GM21528 (cell line): ENCODE results near the gene TMEM243.

Experiments used
- ATAC-seq: cut with Tn5 transposase; IDR thresholded peaks from one replicate; pipeline ENCODE4 v1.9.1; 2021; ENCODE audit warnings: mild to moderate bottlenecking, moderate library complexity; ENCODE audit not compliant: unreplicated experiment, low FRiP score

TMEM243 gene

DNA sequence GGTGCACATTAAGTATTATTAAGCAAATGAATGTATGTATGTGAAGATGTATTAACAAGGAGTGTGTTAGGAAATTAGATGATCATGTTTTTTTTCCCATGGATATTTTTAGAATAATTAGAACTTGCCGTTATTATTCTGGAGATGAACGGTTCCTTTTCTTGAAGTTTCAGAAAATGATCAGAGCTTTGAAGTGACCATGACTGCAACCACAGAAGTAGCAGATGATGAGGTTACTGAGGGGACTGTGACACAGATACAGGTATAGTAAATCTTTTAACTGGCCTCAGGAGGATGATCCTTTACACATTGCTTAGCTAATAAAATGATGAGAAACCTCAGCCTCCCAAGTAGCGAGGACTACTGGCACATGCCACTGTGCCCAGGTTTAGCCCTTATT, 48.7 kb downstream of the TMEM243 start:
- no peak for ATAC-seq

DNA sequence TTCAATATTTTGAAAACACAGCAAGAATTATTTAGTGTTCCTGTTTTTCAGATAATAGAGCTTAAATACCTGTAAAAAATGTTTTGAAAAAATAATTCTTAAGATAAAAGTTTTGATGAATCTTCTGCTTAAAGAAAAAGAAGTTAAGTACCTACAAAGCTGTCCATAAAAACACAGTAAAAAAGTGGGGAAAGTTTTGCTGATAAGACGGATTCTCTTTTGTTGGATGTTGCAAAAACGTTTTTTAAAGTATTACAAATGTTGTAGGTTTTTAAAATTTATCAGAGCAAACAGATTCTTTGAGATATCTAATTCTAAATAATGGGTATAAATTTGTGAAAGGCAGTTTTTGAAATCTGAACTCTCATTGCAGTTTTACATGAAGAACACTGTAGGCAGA, 55.1 kb downstream of the TMEM243 start:
- no peak for ATAC-seq

DNA sequence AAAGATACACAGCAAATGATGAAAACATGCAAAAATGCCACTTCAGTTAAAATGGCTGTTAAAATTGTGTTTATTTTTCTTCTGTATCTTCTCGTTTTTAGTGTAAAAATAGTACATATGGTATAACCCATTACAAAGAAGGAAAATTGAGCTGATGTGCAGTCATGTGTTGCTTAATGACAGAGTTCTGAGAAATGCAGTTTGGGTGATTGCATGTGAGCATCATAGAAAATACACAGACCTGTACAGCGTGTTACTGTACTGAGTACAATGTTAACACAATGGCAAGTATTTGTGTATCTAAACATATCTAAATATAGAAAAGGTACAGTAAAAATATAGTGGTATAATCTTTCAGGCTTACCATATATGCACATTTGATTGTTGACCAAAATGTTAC, 60.0 kb downstream of the TMEM243 start:
- ATAC-seq: no peak

DNA sequence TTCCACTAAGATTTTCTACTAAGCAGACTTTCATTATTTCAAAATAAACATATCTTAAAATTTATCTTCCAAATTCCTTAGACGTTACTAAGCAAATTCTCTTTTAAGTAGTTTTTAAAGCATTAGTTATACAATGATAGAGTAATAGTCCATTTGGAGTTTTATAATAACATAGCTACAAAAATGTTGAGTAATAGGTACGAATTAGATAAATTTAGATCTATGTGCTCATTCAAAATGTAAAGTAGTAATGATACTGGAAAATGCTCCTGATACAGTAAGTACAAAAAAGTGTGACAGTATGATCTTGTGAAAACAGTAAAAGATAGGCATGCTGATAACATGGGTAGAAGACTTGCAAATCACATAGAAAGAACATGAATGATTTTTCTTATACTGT, 62.8 kb downstream of the TMEM243 start:
- ATAC-seq: no peak

- ATAC-seq: no peak
These were observed 63.7 kb downstream of the TMEM243 start for GRCh38 chr7:87155788-87156187.

- ATAC-seq: no peak
These were observed 65.0 kb downstream of the TMEM243 start for GRCh38 chr7:87154569-87154968.

- no peak for ATAC-seq
These were observed 65.4 kb downstream of the TMEM243 start for GRCh38 chr7:87154166-87154565.

DNA sequence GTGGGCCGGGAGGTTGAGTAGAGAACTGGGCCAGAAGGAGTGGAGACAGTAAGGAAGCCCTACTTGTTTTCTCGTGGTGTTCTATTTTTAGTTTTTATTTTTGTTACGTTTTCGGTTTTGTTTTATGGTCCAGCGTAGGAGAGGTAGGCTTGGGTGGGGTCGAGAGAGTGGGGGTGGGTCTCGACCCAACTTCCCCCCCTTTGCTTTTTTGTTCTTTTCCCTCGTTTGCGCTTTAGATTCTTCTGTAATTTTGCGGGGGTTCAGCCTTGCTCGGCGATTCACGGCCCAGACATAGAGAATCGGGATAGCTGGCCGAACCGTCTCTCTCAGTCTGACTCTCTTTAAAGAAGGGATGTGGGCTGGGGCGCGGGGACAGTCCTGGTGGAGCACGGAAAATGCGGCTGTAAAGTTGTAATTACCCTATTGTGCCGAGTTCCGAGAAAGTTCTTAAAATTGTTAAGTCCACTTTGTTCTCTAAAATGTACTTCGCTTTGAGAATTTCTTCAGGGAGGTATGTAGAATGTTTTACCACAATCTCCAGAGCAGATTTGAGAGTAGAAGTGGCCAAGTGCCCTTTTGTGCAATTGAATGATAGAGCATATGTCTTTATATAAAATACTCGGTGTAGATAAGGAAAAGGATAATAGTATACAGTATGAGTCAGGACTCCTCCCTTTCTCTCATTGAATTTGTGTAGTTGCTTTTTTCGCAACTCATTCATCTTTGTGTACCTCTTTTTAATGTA, 66.5 kb downstream of the TMEM243 start:
- peak; percentile 19 for ATAC-seq

- ATAC-seq: peak; percentile 80
These were observed 67.2 kb downstream of the TMEM243 start, which contains the start of gene DMTF1 for GRCh38 chr7:87152112-87152896. Gene DMTF1 (plus strand): TSS chr7:87152453. CDS start chr7:87164942, 12,489 bp downstream.

GRCh38 chr7:87151729-87152111, 67.8 kb downstream of the TMEM243 start:
- ATAC-seq: peak; percentile 36

DNA sequence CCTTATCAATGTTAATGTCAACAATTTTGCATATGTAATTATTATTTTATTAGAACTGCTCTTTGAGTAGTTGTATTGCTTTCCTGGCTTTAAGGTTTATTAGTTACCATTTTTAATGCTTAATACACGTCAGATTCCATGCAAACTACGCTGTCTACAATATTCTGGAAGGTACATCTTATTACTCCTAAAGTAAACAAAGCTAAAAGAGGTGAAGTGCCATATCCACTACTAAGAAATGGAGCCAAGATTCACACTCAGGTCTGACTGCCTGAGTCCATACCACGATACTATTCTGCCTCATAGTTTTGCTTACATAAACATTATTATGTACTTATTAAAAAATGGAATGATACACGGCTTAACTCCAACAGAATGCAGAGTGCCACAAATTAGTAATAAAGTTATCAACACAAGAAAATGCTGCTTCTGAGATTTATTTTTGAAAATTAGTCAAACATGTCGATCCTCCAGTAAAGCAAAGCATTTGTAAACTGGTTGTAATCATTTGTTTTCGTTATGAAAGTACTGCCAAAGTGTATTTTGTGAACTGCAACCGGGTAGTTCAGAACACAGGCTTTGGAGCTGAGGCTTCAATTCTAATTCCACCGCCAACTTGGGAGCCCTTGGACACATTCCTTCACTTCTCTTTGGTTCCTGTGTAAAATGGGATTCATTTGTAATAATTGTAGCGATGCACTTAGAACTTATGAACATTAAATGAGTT, 68.4 kb downstream of the TMEM243 start:
- no peak for ATAC-seq

DNA sequence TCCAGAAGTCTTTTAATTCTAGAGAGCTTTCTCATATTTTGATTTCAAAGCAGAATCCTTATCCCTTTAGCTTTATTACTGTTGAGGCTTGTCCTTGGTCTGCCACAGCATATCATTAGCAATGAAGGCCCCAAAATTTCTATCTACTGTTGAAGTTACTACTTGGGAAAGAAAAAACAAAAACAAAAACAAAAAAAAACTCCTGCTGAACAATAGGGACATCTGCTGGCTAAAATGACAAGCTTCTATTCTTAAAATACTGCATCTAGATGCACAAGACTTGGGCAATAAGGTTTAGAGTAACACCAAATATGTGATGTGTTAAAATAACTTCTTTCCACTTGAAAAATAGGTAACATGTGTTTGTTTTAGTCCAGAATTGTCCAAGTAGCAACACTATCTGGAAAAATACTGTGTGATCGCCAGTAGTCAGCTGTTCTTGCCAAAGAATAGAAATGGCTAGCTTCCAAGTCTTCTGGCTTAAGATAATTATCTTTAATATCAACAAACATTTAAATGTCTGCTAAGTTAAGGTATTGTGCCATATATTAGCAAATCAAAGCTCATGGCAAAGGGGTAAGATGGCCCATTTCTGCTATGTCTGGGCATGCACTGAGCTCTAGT, 71.1 kb downstream of the TMEM243 start:
- ATAC-seq: no peak

DNA sequence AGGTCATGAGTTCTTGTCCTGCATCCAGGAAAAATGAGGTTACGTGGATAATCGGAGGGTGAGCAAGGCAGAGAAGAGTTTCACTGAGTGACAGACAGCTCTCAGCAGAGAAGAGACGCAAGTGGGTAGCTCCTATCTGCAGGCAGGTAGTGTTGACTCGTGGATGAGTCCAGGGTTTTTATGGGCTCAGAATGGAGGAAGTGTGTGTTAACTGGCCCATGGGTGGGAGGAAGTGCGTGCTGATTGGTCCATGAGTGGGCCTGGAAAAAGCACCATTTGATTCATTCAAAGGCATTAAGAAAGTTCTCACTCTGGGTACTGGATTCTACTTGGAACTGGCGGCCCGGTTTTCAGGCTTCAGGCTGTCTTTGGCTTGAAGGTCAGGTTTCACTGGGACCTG, 72.0 kb downstream of the TMEM243 start:
- no peak for ATAC-seq

DNA sequence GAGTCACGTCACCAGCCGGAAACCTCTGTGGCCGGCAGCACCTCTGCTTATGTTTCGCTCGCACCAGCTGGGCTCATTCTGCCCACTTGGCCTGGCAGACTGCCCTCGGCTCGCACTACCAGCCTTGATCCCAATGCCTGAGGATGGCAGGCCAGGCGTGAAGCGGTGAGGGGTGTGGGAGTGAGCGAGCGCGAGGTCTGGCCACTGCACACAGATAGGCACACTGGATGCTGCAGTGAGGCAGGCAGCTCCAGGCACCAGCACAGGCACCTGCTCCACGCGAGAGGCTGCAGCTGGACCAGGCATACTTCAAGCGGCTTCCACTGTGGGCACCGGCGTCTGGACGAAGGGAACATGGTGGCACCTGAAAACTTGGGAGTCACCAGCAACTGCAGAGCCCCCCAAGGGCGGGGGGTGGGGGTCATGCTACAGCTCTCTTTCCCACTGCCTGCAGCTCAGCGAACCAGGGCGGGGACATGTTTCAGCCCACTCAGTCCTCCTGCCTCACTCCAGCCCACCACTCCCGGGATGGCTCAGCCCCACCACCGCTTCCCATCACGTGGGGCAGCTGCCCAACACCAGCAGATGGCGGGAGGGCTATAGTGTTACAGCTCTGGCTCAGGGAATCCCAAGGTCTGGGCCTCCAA, 72.7 kb downstream of the TMEM243 start:
- no peak for ATAC-seq
